ENCODE data around the gene ADAR.

Gene ADAR

GRCh38 chr1:154533952-154534844, 73.8 kb downstream of the ADAR start:
- Histone ChIP-seq H3K27ac (no peak overlapping the region), H3K4me1 (no peaks in the 10 kb centered on the region), H3K79me2 (no peaks in the 10 kb centered on the region), H3K4me2 (ENCODE audit: low read length) (no peak overlapping the region), H3K4me3 (ENCODE audit: low read depth, low read length) (no peak overlapping the region), H2AFZ (no peak overlapping the region), H3K27me3 (ENCODE audit: control insufficient read depth, insufficient read depth, low read length) (no peaks in the 10 kb centered on the region), H3K9me3 (ENCODE audit: control insufficient read depth, low read length) (no peaks in the 10 kb centered on the region), H3K36me3 (ENCODE audit: control insufficient read depth, insufficient read depth, low read length) (no peaks in the 10 kb centered on the region), H3K9ac (no peak overlapping the region)
- TF ChIP-seq, protein P1, sequence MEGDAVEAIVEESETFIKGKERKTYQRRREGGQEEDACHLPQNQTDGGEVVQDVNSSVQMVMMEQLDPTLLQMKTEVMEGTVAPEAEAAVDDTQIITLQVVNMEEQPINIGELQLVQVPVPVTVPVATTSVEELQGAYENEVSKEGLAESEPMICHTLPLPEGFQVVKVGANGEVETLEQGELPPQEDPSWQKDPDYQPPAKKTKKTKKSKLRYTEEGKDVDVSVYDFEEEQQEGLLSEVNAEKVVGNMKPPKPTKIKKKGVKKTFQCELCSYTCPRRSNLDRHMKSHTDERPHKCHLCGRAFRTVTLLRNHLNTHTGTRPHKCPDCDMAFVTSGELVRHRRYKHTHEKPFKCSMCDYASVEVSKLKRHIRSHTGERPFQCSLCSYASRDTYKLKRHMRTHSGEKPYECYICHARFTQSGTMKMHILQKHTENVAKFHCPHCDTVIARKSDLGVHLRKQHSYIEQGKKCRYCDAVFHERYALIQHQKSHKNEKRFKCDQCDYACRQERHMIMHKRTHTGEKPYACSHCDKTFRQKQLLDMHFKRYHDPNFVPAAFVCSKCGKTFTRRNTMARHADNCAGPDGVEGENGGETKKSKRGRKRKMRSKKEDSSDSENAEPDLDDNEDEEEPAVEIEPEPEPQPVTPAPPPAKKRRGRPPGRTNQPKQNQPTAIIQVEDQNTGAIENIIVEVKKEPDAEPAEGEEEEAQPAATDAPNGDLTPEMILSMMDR (IDR thresholded peaks at IDR 0.05), result peak; percentile 32
